GM23338 (cell line): ENCODE measurements around the gene NEMF. TPM values are rescaled to one million over a fixed set of nuclear protein-coding genes. Genes with fewer than 3 reads are reported as not detected.

Source experiments
- ATAC-seq: fragments of 200-7000 bp; cut with Tn5 transposase; 3 replicates; pipeline ENCODE4 v1.9.1; 2020
- DNase-seq: peaks from one replicate; pipeline ENCODE4 v3.0.0-alpha.2; 2015; ENCODE audit warnings: low spot score
- H2AFZ ChIP-seq: fragments of 200-600 bp; sonication (generic); 2 replicates; pipeline ENCODE4 v1.8.0; 2016; ENCODE audit warnings: antibody characterized with exemption, mild to moderate bottlenecking, moderate library complexity
- H3F3A ChIP-seq: fragments of 200-600 bp; sonication (generic); replicated peaks from 2 replicates; pipeline ENCODE4 v1.8.0; 2017; ENCODE audit warnings: antibody characterized with exemption, mixed run types, low read depth
- H3K27ac ChIP-seq: fragments of 200-600 bp; sonication (generic); 2 replicates; pipeline ENCODE4 v1.6.1; 2016; ENCODE audit warnings: low read depth
- H3K27me3 ChIP-seq: fragments of 200-600 bp; sonication (generic); 2 replicates; pipeline ENCODE4 v1.8.0; 2016; ENCODE audit warnings: mild to moderate bottlenecking, mixed run types, moderate library complexity; ENCODE audit not compliant: insufficient read depth
- H3K36me3 ChIP-seq: fragments of 200-600 bp; sonication (generic); 2 replicates; pipeline ENCODE4 v1.8.0; 2016; ENCODE audit warnings: mild to moderate bottlenecking; ENCODE audit not compliant: insufficient read depth
- H3K4me1 ChIP-seq: fragments of 200-600 bp; sonication (generic); 2 replicates; pipeline ENCODE4 v1.8.0; 2016; ENCODE audit warnings: mild to moderate bottlenecking, moderate library complexity; ENCODE audit not compliant: insufficient read depth
- H3K4me2 ChIP-seq: fragments of 200-600 bp; sonication (generic); 2 replicates; pipeline ENCODE4 v1.7.1; 2017; ENCODE audit warnings: mixed run types
- H3K4me3 ChIP-seq: fragments of 200-600 bp; sonication (generic); 2 replicates; pipeline ENCODE4 v1.6.1; 2016; ENCODE audit warnings: mixed run types
- H3K79me2 ChIP-seq: fragments of 200-600 bp; sonication (generic); replicated peaks from 2 replicates; pipeline ENCODE4 v1.8.0; 2017; ENCODE audit warnings: mild to moderate bottlenecking; ENCODE audit not compliant: insufficient read depth
- H3K9me2 ChIP-seq: fragments of 200-600 bp; sonication (generic); 2 replicates; pipeline ENCODE4 v1.8.0; 2017; ENCODE audit not compliant: insufficient read depth
- H4K20me1 ChIP-seq: fragments of 200-600 bp; sonication (generic); replicated peaks from 2 replicates; pipeline ENCODE4 v1.8.0; 2017; ENCODE audit warnings: mild to moderate bottlenecking; ENCODE audit not compliant: insufficient read depth
- H3K27ac Mint-ChIP-seq: 2 replicates; pipeline ENCODE4 v1.8.0; 2020; ENCODE audit warnings: inconsistent platforms, mild to moderate bottlenecking, moderate library complexity, mixed read lengths
- H3K27me3 Mint-ChIP-seq: 3 replicates; pipeline ENCODE4 v1.8.0; 2022; ENCODE audit warnings: low read depth, mild to moderate bottlenecking, moderate library complexity, mixed read lengths, inconsistent platforms; ENCODE audit not compliant: insufficient read depth, poor library complexity
- H3K36me3 Mint-ChIP-seq: 3 replicates; pipeline ENCODE4 v1.8.0; 2021; ENCODE audit warnings: low read depth, mild to moderate bottlenecking, inconsistent platforms, moderate library complexity, mixed read lengths
- H3K4me1 Mint-ChIP-seq: 3 replicates; pipeline ENCODE4 v1.8.0; 2020; ENCODE audit warnings: mild to moderate bottlenecking, inconsistent platforms, mixed read lengths
- H3K4me3 Mint-ChIP-seq: 3 replicates; pipeline ENCODE4 v1.8.0; 2021; ENCODE audit warnings: moderate library complexity, mild to moderate bottlenecking, inconsistent platforms, mixed read lengths
- H3K9me3 Mint-ChIP-seq: 3 replicates; pipeline ENCODE4 v1.8.0; 2020; ENCODE audit warnings: moderate library complexity, mild to moderate bottlenecking, inconsistent platforms, mixed read lengths
- CREB1 ChIP-seq: fragments of 250-450 bp; sonication (Bioruptor Pico); IDR thresholded peaks from 2 replicates; pipeline ENCODE4 v1.5.0; 2020; ENCODE audit warnings: low read depth, mild to moderate bottlenecking, moderate library complexity
- CTCF ChIP-seq, 2 experiments: fragments of 200-600 bp in 1 of 2; sonication (generic) in 1 of 2; conservative IDR thresholded peaks; 2 replicates each; pipeline versions ENCODE4 v1.5.1 to v1.6.1; 2016 to 2017; ENCODE audit warnings: antibody characterized with exemption in 2 of 2, low read depth in 2 of 2, mild to moderate bottlenecking in 2 of 2, moderate library complexity in 1 of 2
- ETS1 ChIP-seq: IDR thresholded peaks from 2 replicates; pipeline ENCODE4 v1.6.1; 2016; ENCODE audit warnings: antibody characterized with exemption
- EZH2 ChIP-seq: fragments of 200-600 bp; sonication (generic); IDR thresholded peaks from one replicate; pipeline ENCODE4 v1.8.0; 2017; ENCODE audit warnings: antibody characterized with exemption, mild to moderate bottlenecking, low read depth; ENCODE audit not compliant: unreplicated experiment
- NANOG ChIP-seq: IDR thresholded peaks from 2 replicates; pipeline ENCODE4 v1.6.1; 2016; ENCODE audit warnings: antibody characterized with exemption, borderline replicate concordance
- ZNF114 ChIP-seq: fragments of 250-450 bp; sonication (Bioruptor Pico); IDR thresholded peaks from 2 replicates; pipeline ENCODE4 v1.5.0; 2020; ENCODE audit warnings: mild to moderate bottlenecking, moderate library complexity
- ZNF462 ChIP-seq: fragments of 250-450 bp; sonication (Bioruptor Pico); IDR thresholded peaks from 2 replicates; pipeline ENCODE4 v1.5.0; 2020; ENCODE audit warnings: mild to moderate bottlenecking, moderate library complexity
- polyA plus RNA-seq: library from polyadenylated mRNA; unstranded; fragments of >200 nt; fragmentation: Nextera tagmentation; extraction: Ambion mirVana; gene quantifications from 2 replicates; pipeline ENCODE4 v1.2.1, GENCODE V29; 2016
- total RNA-seq: library from RNA; depleted of rRNA; stranded (reverse); fragments of >200 nt; shearing (Covaris generic); gene quantifications from 2 replicates; pipeline ENCODE4 v1.2.3, GENCODE V29; 2014

NEMF gene
- total and polyA plus RNA-seq, 2 experiments from 2014 or later: 58.4 to 88.1 TPM

- Mint-ChIP-seq H3K9me3 (no peaks in the 10 kb centered on the region), H3K4me3 (peak overlapping the region; percentile 99; the same call in 2 of the 3 replicates), H3K27me3 (peaks cover 11% of the 10 kb centered on the region), H3K27ac (no peak overlapping the region), H3K4me1 (peaks cover 5% of the 10 kb centered on the region), H3K36me3 (peaks cover 28% of the 10 kb centered on the region)
- DNase-seq (peak; percentile 92), ATAC-seq (peak; percentile 85)
- Histone ChIP-seq H2AFZ (no peak overlapping the region), H3K27me3 (no peaks in the 10 kb centered on the region), H3K79me2 (peaks cover 34% of the 10 kb centered on the region), H3K9me2 (no peaks in the 10 kb centered on the region), H3F3A (no peaks in the 10 kb centered on the region), H3K4me1 (no peaks in the 10 kb centered on the region), H3K27ac (no peak overlapping the region), H4K20me1 (no peaks in the 10 kb centered on the region), H3K4me2 (no peak overlapping the region), H3K4me3 (no peak overlapping the region), H3K36me3 (peaks cover 14% of the 10 kb centered on the region; the same call in 1 of the 2 replicates)
- TF ChIP-seq EZH2 (no peak), CREB1 (peak; percentile 50; the same call in 1 of the 2 replicates), ZNF114 (CRISPR knock-in tag) (peak; percentile 62; the same call in 1 of the 2 replicates), CTCF (conservative IDR thresholded peaks at IDR 0.05; ENCODE audit: low read depth in 2 of 2) (peak; percentile 82 to 89)
Measured at GRCh38 chr14:49853572-49854375, 1.2 kb upstream of the NEMF start.

GRCh38 chr14:49853158-49853477 is 530 bp upstream of the NEMF start:
- Histone ChIP-seq H3K9me2 (no peaks in the 10 kb centered on the region), H3K4me3 (peak overlapping the region; percentile 72), H3K4me2 (peak overlapping the region; percentile 76), H2AFZ (no peak overlapping the region), H3K27ac (no peak overlapping the region), H3K36me3 (peaks cover 14% of the 10 kb centered on the region; the same call in 1 of the 2 replicates), H3F3A (no peaks in the 10 kb centered on the region), H4K20me1 (no peaks in the 10 kb centered on the region), H3K27me3 (no peaks in the 10 kb centered on the region), H3K79me2 (peaks cover 34% of the 10 kb centered on the region), H3K4me1 (no peaks in the 10 kb centered on the region)
- peak overlapping the region; percentile 99 for H3K4me3 Mint-ChIP-seq
- H3K4me1 Mint-ChIP-seq: peaks cover 5% of the 10 kb centered on the region
- ATAC-seq (peak; percentile 21), DNase-seq (no peak)
- H3K27ac Mint-ChIP-seq: peak overlapping the region; percentile 98
- H3K36me3 Mint-ChIP-seq: peaks cover 29% of the 10 kb centered on the region
- H3K9me3 Mint-ChIP-seq: no peaks in the 10 kb centered on the region
- peaks cover 11% of the 10 kb centered on the region for H3K27me3 Mint-ChIP-seq
- TF ChIP-seq ETS1: no peak
- TF ChIP-seq ZNF114 (CRISPR knock-in tag): no peak
- no peak for TF ChIP-seq NANOG
- TF ChIP-seq CREB1: no peak
- no peak for TF ChIP-seq ZNF462 (CRISPR knock-in tag)
- no peak for TF ChIP-seq CTCF (conservative IDR thresholded peaks at IDR 0.05; ENCODE audit: low read depth in 2 of 2)
